H1 (cell line): ENCODE data around the gene SYNGR4. TPM values are rescaled to one million over a fixed set of nuclear protein-coding genes. Genes with fewer than 3 reads are reported as not detected.

Source experiments
- JUND ChIP-seq: IDR thresholded peaks from 2 replicates; pipeline ENCODE4 v1.6.1; 2011; ENCODE audit warnings: mild to moderate bottlenecking, improper control_type of control experiment, low read length
- MAX ChIP-seq: IDR thresholded peaks from 2 replicates; pipeline ENCODE4 v1.6.1; 2012; ENCODE audit warnings: inconsistent platforms
- PHF8 ChIP-seq: fragments of 200-600 bp; sonication (generic); conservative IDR thresholded peaks from 2 replicates; pipeline ENCODE4 v1.7.1; 2012; ENCODE audit warnings: low read depth, mild to moderate bottlenecking, inconsistent platforms, low read length, moderate library complexity
- SP1 ChIP-seq: IDR thresholded peaks from 2 replicates; pipeline ENCODE4 v1.6.1; 2011; ENCODE audit warnings: low read depth, low read length
- SP4 ChIP-seq: IDR thresholded peaks from 2 replicates; pipeline ENCODE4 v1.6.1; 2012; ENCODE audit warnings: low read length, inconsistent platforms
- polyA plus RNA-seq, 7 experiments: library from polyadenylated mRNA; depleted of rRNA in 3 of 7; stranded (reverse) in 5 of 7; unstranded in 2 of 7; fragments of >200 nt in 5 of 7; fragments of 200-250 nt in 2 of 7; gene quantifications; 1 replicate in 5 of 7; 2 replicates in 1 of 7; 4 replicates in 1 of 7; pipeline versions ENCODE4 v1.2.1 to v1.2.3, GENCODE V29; 2011 to 2013; ENCODE audit warnings: missing spikeins in 2 of 7, mixed read lengths in 2 of 7
- total RNA-seq: library from RNA; stranded (reverse); fragmentation: NEBNext Ultra II Directional; extraction: Animal tissue kit (Norgen Biotek cat#: 25700); gene quantifications from 2 replicates; pipeline ENCODE4 v1.2.1, GENCODE V29; 2021
- TF ChIP-seq, protein P1 (sequence below): IDR thresholded peaks from 2 replicates; pipeline ENCODE4 v1.6.1; 2012; ENCODE audit warnings: low read length, inconsistent platforms
- TF ChIP-seq, protein P2 (sequence below): IDR thresholded peaks from 2 replicates; pipeline ENCODE4 v1.6.1; 2011; ENCODE audit warnings: low read length, improper control_type of control experiment

Gene SYNGR4
- total and polyA plus RNA-seq, 2 of the 8 experiments (the other 6 are each of a cell fraction or from before 2014, with no cell fraction given), result 0.41 TPM; not detected in 1

- TF ChIP-seq MAX (no peak), SP4 (no peak), PHF8 (no peak), SP1 (no peak), JUND (no peak)
- TF ChIP-seq, protein P1, sequence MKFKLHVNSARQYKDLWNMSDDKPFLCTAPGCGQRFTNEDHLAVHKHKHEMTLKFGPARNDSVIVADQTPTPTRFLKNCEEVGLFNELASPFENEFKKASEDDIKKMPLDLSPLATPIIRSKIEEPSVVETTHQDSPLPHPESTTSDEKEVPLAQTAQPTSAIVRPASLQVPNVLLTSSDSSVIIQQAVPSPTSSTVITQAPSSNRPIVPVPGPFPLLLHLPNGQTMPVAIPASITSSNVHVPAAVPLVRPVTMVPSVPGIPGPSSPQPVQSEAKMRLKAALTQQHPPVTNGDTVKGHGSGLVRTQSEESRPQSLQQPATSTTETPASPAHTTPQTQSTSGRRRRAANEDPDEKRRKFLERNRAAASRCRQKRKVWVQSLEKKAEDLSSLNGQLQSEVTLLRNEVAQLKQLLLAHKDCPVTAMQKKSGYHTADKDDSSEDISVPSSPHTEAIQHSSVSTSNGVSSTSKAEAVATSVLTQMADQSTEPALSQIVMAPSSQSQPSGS, result no peak
- TF ChIP-seq, protein P2, sequence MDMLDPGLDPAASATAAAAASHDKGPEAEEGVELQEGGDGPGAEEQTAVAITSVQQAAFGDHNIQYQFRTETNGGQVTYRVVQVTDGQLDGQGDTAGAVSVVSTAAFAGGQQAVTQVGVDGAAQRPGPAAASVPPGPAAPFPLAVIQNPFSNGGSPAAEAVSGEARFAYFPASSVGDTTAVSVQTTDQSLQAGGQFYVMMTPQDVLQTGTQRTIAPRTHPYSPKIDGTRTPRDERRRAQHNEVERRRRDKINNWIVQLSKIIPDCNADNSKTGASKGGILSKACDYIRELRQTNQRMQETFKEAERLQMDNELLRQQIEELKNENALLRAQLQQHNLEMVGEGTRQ, result no peak
Measured at GRCh38 chr19:48373567-48373966, 9.4 kb downstream of the SYNGR4 start (continued).
